ENCODE measurements around the gene KPNA6. TPM values are rescaled to one million over a fixed set of nuclear protein-coding genes. Genes with fewer than 3 reads are reported as not detected.
A peak's percentile ranks its signal among the peaks of the same experiment; 100 is the strongest.

KPNA6 gene
- total and polyA plus RNA-seq, 8 donors, result 30.6 to 73.2 (median 35.2) TPM

DNA sequence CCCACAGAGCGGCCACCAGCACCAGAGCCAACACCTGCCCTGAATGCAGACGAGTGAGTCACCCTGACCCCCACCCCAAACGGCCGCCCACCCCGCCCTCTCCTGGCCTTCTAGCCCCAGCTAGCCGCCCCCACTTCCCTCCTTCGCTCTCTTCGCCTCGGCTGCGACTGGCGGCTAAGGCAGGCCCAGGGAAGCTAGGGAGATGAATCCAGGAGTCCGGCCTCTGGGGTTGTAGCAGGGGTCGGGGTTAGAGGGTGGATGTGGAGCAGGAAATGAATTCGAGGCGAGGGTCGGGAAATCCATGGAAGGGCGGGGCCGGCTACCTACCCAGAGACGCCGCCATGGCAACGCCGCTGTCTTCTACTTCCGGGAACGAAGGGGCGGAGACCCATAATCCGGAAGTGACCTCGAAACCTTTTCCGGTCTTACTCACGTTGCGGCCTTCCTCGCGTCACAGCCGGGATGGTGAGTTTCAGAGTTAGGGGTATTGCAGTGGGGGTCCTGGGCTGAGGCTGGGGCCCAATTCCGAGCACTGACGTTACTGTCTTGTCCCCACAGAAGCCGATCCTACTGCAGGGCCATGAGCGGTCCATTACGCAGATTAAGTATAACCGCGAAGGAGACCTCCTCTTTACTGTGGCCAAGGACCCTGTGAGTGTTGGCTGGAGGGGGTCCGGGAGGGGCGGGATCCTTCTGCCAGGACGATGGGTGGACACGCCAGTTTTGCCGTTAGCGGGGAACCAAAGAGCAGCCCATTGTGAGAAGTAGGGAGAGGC lies 114.3 kb downstream of the KPNA6 start, which contains the start of the genes EIF3I and TMEM234:
EIF3I (plus strand) TSS at position 428 of the 776 bp plus-strand sequence; CDS start at position 463, 35 bp downstream.
TMEM234 (minus strand) TSS at position 374 of the 776 bp plus-strand sequence; CDS start at position 343, 31 bp downstream.
- intact Hi-C loops (cut with DNase I), result no loop called here
- Histone ChIP-seq H3K27me3 (no peaks in the 10 kb centered on the region), H3K4me3 (peak within 1 kb of the TSS; percentile 64 to 93), H3K36me3 (peaks cover 0 to 51% of the 10 kb centered on the region in 2 donors), H3K27ac (peak within 1 kb of the TSS; percentile 75 to 87), H3K9me3 (no peaks in the 10 kb centered on the region), H3K4me1 (peaks cover 22 to 28% of the 10 kb centered on the region in 2 donors)
- TF ChIP-seq, protein P1, sequence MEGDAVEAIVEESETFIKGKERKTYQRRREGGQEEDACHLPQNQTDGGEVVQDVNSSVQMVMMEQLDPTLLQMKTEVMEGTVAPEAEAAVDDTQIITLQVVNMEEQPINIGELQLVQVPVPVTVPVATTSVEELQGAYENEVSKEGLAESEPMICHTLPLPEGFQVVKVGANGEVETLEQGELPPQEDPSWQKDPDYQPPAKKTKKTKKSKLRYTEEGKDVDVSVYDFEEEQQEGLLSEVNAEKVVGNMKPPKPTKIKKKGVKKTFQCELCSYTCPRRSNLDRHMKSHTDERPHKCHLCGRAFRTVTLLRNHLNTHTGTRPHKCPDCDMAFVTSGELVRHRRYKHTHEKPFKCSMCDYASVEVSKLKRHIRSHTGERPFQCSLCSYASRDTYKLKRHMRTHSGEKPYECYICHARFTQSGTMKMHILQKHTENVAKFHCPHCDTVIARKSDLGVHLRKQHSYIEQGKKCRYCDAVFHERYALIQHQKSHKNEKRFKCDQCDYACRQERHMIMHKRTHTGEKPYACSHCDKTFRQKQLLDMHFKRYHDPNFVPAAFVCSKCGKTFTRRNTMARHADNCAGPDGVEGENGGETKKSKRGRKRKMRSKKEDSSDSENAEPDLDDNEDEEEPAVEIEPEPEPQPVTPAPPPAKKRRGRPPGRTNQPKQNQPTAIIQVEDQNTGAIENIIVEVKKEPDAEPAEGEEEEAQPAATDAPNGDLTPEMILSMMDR (IDR thresholded peaks at IDR 0.05), result no peak
- DNase-seq (peak; percentile 92 to 95 (median 94)), ATAC-seq (peak; percentile 98)

DNA sequence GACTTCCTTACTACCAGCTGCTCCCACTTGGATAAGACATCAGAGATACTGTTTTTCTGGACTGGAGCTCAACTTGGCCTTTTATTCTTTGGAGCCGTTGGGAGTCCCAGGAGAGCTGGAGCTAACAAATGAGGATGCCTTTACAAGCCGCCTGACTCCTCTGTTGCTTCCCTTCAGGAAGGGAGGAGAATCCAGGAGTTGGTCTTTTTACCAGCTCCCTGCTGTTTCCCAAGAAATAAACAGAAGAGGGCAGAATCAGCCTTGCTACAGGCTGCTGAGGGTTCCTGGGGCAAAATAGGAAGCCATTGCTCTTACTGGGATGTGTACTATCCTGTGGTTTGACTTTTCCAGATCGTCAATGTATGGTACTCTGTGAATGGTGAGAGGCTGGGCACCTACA lies 115.8 kb downstream of the KPNA6 start:
- ATAC-seq, result no peak
- no peak overlapping the region for H3K27ac ChIP-seq
- H3K9me3 ChIP-seq, result no peaks in the 10 kb centered on the region
- intact Hi-C loops (cut with DNase I), result no loop called here
- peaks cover 0 to 57% of the 10 kb centered on the region in 2 donors for H3K36me3 ChIP-seq
- TF ChIP-seq, protein P1 (IDR thresholded peaks at IDR 0.05), result no peak
- H3K27me3 ChIP-seq, result no peaks in the 10 kb centered on the region
- no peak for DNase-seq
- H3K4me3 ChIP-seq, result peak overlapping the region in 1 of 2 donors; percentile 93
- peaks cover 22 to 28% of the 10 kb centered on the region in 2 donors for H3K4me1 ChIP-seq

DNA sequence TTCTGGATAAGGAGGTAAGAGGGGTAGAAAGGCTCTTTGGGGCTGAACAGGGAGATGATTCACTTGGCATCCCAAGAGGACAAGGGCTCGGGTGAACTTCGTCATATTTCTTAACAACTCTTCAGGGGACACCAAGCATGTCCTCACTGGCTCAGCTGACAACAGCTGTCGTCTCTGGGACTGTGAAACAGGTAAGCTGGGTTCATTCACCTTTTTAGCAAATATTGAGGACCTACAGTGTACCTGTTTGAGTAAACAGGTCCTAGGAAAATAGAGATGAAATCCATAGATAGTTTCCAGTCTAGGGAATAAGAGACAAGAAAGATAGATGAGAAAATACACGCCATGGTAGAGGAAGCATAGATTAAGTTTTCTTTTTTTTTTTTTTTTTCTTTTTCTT lies 116.4 kb downstream of the KPNA6 start:
- no peaks in the 10 kb centered on the region for H3K27me3 ChIP-seq
- H3K36me3 ChIP-seq, result peaks cover 0 to 63% of the 10 kb centered on the region in 2 donors
- TF ChIP-seq, protein P1 (IDR thresholded peaks at IDR 0.05), result no peak
- H3K9me3 ChIP-seq, result no peaks in the 10 kb centered on the region
- no peak overlapping the region for H3K4me3 ChIP-seq
- intact Hi-C loops (cut with DNase I), result no loop called here
- no peak for DNase-seq
- no peak overlapping the region for H3K27ac ChIP-seq
- no peak for ATAC-seq
- peaks cover 22 to 28% of the 10 kb centered on the region in 2 donors for H3K4me1 ChIP-seq

Small RNA genes within 50 kb of the gene (microRNA-seq; reads per million reads assigned to microRNA genes)
- gene MIR5585, result 0 reads per million in 2 donors

Other genes with a start within 250 kb of the KPNA6 start
- 100 to 1,000 TPM; 210 to 272 TPM for gene PTP4A2, start 169.7 kb upstream of the KPNA6 start, total RNA-seq
- 100 to 1,000 TPM; 193 to 249 (median 228) TPM for gene PTP4A2, start 169.7 kb upstream of the KPNA6 start, polyA plus RNA-seq (ENCODE audit: insufficient read length in 6 of 6)
- gene KHDRBS1, start 94.2 kb upstream of the KPNA6 start, total RNA-seq, result 10 to 100 TPM; 87.2 to 95.7 TPM
- gene KHDRBS1, start 94.2 kb upstream of the KPNA6 start, polyA plus RNA-seq (ENCODE audit: insufficient read length in 6 of 6), result 100 to 1,000 TPM; 213 to 261 (median 222) TPM
- 10 to 100 TPM; 16.5 to 22.6 TPM for gene TMEM39B, start 35.1 kb upstream of the KPNA6 start, total RNA-seq
- gene TMEM39B, start 35.1 kb upstream of the KPNA6 start, polyA plus RNA-seq (ENCODE audit: insufficient read length in 6 of 6), result 10 to 100 TPM; 23.1 to 26.4 (median 24.6) TPM
- 10 to 100 TPM; 54.0 to 56.4 TPM for gene TXLNA, start 71.6 kb downstream of the KPNA6 start, total RNA-seq
- 10 to 100 TPM; 39.8 to 51.4 (median 44.6) TPM for gene TXLNA, start 71.6 kb downstream of the KPNA6 start, polyA plus RNA-seq (ENCODE audit: insufficient read length in 6 of 6)
- gene CCDC28B, start 92.5 kb downstream of the KPNA6 start, total RNA-seq, result 1 to 10 TPM; 7.2 to 9.0 TPM
- gene CCDC28B, start 92.5 kb downstream of the KPNA6 start, polyA plus RNA-seq (ENCODE audit: insufficient read length in 6 of 6), result 10 to 100 TPM; 20.9 to 31.5 (median 25.5) TPM
- gene IQCC, start 97.6 kb downstream of the KPNA6 start, total RNA-seq, result 1 to 10 TPM; 1.9 to 2.3 TPM
- 1 to 10 TPM; 7.7 to 8.7 (median 8.3) TPM for gene IQCC, start 97.6 kb downstream of the KPNA6 start, polyA plus RNA-seq (ENCODE audit: insufficient read length in 6 of 6)
- 1 to 10 TPM in 1 of 2 donors, not detected in 1; 2.3 TPM for gene DCDC2B, start 101.0 kb downstream of the KPNA6 start, total RNA-seq
- 1 to 10 TPM; 1.6 to 3.8 (median 2.9) TPM for gene DCDC2B, start 101.0 kb downstream of the KPNA6 start, polyA plus RNA-seq (ENCODE audit: insufficient read length in 6 of 6)
- 10 to 100 TPM; 19.3 to 21.0 TPM for gene TMEM234, start 114.3 kb downstream of the KPNA6 start, total RNA-seq
- gene TMEM234, start 114.3 kb downstream of the KPNA6 start, polyA plus RNA-seq (ENCODE audit: insufficient read length in 6 of 6), result 10 to 100 TPM; 19.8 to 24.8 (median 22.8) TPM
- 100 to 1,000 TPM; 118 to 172 TPM for gene EIF3I, start 114.4 kb downstream of the KPNA6 start, total RNA-seq
- 100 to 1,000 TPM; 156 to 182 (median 178) TPM for gene EIF3I, start 114.4 kb downstream of the KPNA6 start, polyA plus RNA-seq (ENCODE audit: insufficient read length in 6 of 6)
- 10 to 100 TPM; 15.2 to 16.8 TPM for gene FAM167B, start 139.2 kb downstream of the KPNA6 start, total RNA-seq
- gene FAM167B, start 139.2 kb downstream of the KPNA6 start, polyA plus RNA-seq (ENCODE audit: insufficient read length in 6 of 6), result 1 to 10 TPM; 3.7 to 7.1 (median 4.6) TPM
- 1 to 10 TPM; 3.3 to 8.8 TPM for gene LCK, start 143.2 kb downstream of the KPNA6 start, total RNA-seq
- 1 to 10 TPM in 5 of 6 donors, under 1 TPM in 1; 0.95 to 2.1 (median 1.5) TPM for gene LCK, start 143.2 kb downstream of the KPNA6 start, polyA plus RNA-seq (ENCODE audit: insufficient read length in 6 of 6)
- gene HDAC1, start 184.0 kb downstream of the KPNA6 start, total RNA-seq, result 10 to 100 TPM; 61.8 to 72.7 TPM
- gene HDAC1, start 184.0 kb downstream of the KPNA6 start, polyA plus RNA-seq (ENCODE audit: insufficient read length in 6 of 6), result 100 to 1,000 TPM; 146 to 193 (median 167) TPM
- 10 to 100 TPM; 33.1 to 58.3 TPM for gene MARCKSL1, start 228.2 kb downstream of the KPNA6 start, total RNA-seq
- gene MARCKSL1, start 228.2 kb downstream of the KPNA6 start, polyA plus RNA-seq (ENCODE audit: insufficient read length in 6 of 6), result 100 to 1,000 TPM; 364 to 478 (median 430) TPM

Measured in left lung (tissue), 10 donors.